Fibroblast of the conjunctiva (primary cell): ENCODE data around the gene LPP.

Source experiments
- DNase-seq: peaks from one replicate; pipeline ENCODE4 v3.0.0-alpha.2; 2010; ENCODE audit warnings: low read depth

The LPP gene

GRCh38 chr3:188220097-188220788 is 66.3 kb downstream of the LPP start:
- no peak for DNase-seq

GRCh38 chr3:188220988-188221818 is 67.2 kb downstream of the LPP start:
- DNase-seq: no peak

GRCh38 chr3:188223936-188224335 is 70.0 kb downstream of the LPP start:
- no peak for DNase-seq

- no peak for DNase-seq
Measured at GRCh38 chr3:188227442-188227841, 73.5 kb downstream of the LPP start.

GRCh38 chr3:188229177-188229576 is 75.2 kb downstream of the LPP start:
- DNase-seq: no peak

- DNase-seq: no peak
Measured at GRCh38 chr3:188229726-188230125, 75.8 kb downstream of the LPP start.

- DNase-seq: no peak
Measured at GRCh38 chr3:188230962-188231361, 77.0 kb downstream of the LPP start.

- no peak for DNase-seq
Measured at GRCh38 chr3:188231456-188231855, 77.5 kb downstream of the LPP start.

GRCh38 chr3:188232656-188233055 is 78.7 kb downstream of the LPP start:
- DNase-seq: no peak

GRCh38 chr3:188233320-188233719 is 79.4 kb downstream of the LPP start:
- no peak for DNase-seq

- DNase-seq: no peak
Measured at GRCh38 chr3:188234132-188234531, 80.2 kb downstream of the LPP start.

- no peak for DNase-seq
Measured at GRCh38 chr3:188236271-188236670, 82.3 kb downstream of the LPP start.

- DNase-seq: no peak
Measured at GRCh38 chr3:188239035-188239434, 85.1 kb downstream of the LPP start.

GRCh38 chr3:188239577-188239976 is 85.6 kb downstream of the LPP start:
- no peak for DNase-seq

GRCh38 chr3:188240189-188240981 is 86.4 kb downstream of the LPP start:
- DNase-seq: no peak

GRCh38 chr3:188241072-188241471 is 87.1 kb downstream of the LPP start:
- DNase-seq: no peak

- no peak for DNase-seq
Measured at GRCh38 chr3:188241883-188242282, 87.9 kb downstream of the LPP start.

GRCh38 chr3:188242436-188243123 is 88.6 kb downstream of the LPP start:
- DNase-seq: no peak

GRCh38 chr3:188243124-188243795 is 89.3 kb downstream of the LPP start:
- no peak for DNase-seq

GRCh38 chr3:188244395-188244861 is 90.5 kb downstream of the LPP start:
- DNase-seq: no peak

- no peak for DNase-seq
Measured at GRCh38 chr3:188246905-188247304, 92.9 kb downstream of the LPP start.
